ENCODE data around the gene NCCRP1.

NCCRP1 gene

GRCh38 chr19:39165857-39166256, 30.9 kb upstream of the NCCRP1 start:
- DNase-seq (ENCODE audit: low read depth) = no peak

- DNase-seq (ENCODE audit: low read depth) = no peak
Measured at GRCh38 chr19:39166571-39167391, 30.0 kb upstream of the NCCRP1 start.

GRCh38 chr19:39167461-39168257, 29.1 kb upstream of the NCCRP1 start:
- DNase-seq (ENCODE audit: low read depth) = no peak

GRCh38 chr19:39168258-39169142, 28.3 kb upstream of the NCCRP1 start:
- DNase-seq (ENCODE audit: low read depth) = no peak

DNA sequence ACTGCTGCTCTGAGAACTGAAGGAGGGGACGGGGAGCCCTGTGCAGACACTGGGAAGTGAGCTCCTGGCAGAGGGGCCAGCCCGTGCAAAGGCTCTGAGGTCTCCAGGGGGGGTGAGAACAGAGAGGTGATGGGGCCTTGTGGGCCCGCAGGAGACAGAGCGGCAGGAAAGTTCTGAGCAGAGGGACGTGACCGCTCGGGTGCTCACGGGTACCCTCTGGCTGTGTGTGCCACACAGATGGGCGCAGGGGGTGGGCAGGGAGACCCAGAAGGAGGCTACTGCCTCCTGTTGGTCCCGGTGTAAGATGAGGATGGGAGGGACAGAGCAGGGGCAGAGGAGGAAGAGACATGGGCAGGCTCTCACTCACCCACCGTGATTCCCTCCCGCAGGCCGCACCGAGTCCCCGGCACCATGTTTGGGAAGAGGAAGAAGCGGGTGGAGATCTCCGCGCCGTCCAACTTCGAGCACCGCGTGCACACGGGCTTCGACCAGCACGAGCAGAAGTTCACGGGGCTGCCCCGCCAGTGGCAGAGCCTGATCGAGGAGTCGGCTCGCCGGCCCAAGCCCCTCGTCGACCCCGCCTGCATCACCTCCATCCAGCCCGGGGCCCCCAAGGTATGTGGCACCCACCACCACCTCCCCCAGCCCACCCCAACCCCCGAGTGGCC, 27.5 kb upstream of the NCCRP1 start:
- DNase-seq (ENCODE audit: low read depth) = no peak

DNA sequence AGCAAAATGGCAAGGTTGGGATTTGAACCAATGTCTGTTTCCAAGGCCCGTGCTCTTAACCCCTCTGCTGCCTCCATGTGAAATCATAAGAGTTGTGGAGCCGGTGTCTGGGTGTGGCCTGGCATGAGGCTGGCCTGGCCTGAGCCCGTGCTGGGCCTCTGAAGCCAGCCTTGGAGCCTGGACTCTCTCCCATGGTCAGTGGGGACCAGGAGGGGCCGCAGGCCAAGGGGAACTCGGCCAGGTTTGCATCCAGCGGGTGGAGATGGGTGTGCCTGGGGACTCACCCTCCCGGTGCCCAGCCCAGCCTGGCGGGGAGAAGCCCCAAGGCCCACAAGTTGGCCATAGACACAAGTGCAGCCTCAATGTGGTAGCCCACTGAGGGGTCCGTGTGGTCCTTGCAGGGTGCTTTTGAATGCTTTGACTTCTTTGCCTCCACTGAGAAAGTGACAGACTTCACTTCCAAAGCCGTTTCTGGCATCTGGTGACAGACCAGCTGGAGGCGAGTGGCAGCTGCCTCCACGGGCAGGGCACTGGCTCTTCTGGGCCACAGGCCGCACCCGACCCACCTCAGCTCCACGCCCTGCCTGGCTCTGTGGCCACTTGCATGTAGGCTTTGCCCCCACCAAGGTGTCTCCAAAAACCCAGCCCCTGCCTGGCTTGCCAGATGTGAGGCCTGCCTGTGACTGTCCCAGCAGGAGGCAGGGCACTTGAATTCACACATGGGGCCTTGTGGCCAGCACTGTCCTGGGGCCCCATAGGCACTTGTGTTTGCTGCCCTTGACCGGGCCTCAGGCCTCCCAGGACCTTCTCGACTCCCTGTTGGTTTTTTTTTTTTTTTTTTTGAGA, 26.2 kb upstream of the NCCRP1 start:
- DNase-seq (ENCODE audit: low read depth) = no peak

DNA sequence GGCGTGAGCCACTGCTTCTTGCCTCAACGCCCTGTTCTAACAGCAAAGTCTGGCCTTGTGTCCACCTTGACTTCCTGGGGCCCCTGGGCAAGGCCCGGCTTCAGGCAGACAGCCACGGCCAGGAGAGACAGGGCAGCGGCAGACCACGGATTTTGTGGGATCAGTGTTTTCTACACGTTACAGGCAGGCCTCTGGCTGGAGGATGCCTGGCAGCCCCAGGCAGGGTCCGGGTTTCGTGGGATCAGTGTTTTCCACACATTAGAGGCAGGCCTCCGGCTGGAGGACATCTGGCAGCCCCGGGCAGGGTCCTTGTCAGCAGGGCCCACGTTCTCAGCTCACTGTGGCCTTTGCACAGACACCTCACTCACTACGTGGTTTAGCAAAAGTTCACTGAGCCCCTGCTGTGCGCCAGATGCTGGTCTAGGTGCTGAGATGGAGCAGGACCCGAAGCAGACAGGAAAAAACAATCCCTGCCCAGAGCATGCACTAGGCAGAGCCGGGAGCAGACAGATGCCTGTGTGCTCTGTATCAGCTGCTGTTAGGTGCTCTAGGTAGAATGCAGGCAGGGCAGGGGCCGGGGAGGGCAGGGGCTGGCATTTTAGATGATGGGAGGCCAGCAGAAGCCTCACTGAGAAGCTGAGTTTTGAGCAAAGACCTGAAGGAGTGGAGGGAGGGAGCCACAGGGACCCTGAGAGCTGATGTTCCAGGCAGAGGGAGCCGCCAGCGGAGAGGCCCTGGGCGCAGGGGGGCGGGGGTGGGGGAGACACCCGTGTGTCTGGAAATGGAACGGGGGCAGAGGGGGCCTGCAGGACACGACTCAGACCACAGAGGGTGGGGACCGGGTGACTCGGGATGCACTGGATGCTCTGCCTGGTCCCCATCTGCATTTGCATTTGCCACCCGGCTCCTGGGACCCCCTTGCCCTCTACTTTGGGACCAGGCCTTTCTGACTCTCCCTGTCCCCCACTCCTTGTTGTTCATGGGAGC, 25.0 kb upstream of the NCCRP1 start:
- DNase-seq (ENCODE audit: low read depth) = no peak

- DNase-seq (ENCODE audit: low read depth) = no peak
Measured at GRCh38 chr19:39172700-39173501, 23.9 kb upstream of the NCCRP1 start.

- no peak for DNase-seq (ENCODE audit: low read depth)
Measured at GRCh38 chr19:39173502-39173991, 23.2 kb upstream of the NCCRP1 start.

- DNase-seq (ENCODE audit: low read depth) = no peak
Measured at GRCh38 chr19:39174142-39174541, 22.6 kb upstream of the NCCRP1 start.

DNA sequence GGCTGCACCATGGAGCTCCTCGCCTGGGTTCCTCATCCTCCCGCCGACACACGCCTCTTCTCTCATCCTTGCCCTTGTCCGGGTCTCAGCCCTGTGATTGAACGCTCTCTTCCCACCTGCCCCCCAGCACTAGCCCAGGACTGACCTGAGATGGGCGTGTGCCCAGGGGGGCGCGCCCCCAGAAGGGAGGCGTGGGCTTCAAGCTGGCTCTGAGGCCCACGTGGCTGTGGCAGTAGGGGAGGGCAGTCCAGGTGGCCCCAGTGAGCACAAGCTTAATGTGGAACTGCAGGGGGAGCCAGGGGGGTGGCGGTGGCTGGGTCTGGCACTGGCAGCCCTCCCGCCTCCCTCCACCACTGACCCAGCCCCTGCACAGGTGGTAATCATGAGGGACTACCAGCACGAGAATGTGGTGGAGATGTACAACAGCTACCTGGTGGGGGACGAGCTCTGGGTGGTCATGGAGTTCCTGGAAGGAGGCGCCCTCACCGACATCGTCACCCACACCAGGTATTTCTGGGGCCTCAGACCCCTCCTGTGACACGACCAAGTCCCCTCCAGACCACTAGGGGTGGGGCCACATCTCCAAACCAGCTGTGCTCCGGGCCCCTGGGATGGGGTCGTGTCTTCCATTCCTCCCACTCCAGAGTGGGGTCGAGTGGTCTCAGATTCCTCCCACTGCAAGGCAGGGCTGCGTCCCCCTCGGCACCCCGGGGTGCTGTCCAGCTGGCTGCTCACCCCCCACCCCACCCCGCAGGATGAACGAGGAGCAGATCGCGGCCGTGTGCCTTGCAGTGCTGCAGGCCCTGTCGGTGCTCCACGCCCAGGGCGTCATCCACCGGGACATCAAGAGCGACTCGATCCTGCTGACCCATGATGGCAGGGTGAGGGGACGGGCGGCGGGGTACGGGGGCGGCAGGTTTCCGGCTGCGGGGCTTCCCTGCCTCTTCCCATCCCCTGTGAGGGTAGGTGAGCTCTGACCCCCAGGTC, 21.9 kb upstream of the NCCRP1 start:
- no peak for DNase-seq (ENCODE audit: low read depth)

DNA sequence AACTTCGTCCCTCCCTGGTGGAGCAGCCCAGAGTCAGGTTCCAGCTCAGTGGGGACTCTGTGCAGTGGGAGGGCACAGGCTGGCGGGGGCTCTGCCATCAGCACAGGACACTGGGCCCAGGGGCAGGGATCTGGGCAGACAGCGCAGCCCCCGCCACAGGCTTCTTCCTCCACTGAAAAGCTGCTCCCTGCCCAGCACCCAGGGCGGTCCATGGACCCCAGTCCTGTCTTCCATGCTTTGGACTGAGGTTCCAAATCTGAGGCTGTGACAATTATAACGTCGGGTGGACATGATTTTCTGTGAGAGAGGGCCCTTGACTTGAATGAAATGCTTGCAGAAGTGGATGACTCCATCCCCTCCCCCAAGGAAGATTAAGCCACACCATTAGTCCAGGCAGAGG, 21.2 kb upstream of the NCCRP1 start:
- no peak for DNase-seq (ENCODE audit: low read depth)

- no peak for DNase-seq (ENCODE audit: low read depth)
Measured at GRCh38 chr19:39177110-39177699, 19.6 kb upstream of the NCCRP1 start.

GRCh38 chr19:39177736-39178135, 19.0 kb upstream of the NCCRP1 start:
- no peak for DNase-seq (ENCODE audit: low read depth)

DNA sequence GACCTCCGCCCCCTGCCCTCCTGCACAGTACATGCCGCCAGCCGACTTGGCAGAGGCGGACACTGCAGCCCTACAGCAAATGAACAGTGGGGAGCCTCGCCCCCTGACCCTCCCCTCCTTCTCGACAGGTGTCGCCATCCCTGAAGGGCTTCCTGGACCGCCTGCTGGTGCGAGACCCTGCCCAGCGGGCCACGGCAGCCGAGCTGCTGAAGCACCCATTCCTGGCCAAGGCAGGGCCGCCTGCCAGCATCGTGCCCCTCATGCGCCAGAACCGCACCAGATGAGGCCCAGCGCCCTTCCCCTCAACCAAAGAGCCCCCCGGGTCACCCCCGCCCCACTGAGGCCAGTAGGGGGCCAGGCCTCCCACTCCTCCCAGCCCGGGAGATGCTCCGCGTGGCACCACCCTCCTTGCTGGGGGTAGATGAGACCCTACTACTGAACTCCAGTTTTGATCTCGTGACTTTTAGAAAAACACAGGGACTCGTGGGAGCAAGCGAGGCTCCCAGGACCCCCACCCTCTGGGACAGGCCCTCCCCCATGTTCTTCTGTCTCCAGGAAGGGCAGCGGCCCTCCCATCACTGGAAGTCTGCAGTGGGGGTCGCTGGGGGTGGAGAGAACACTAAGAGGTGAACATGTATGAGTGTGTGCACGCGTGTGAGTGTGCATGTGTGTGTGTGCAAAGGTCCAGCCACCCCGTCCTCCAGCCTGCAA, 18.3 kb upstream of the NCCRP1 start:
- DNase-seq (ENCODE audit: low read depth) = no peak

GRCh38 chr19:39179754-39180153, 17.0 kb upstream of the NCCRP1 start:
- DNase-seq (ENCODE audit: low read depth) = no peak
